Skeletal muscle tissue (tissue), 4 donors: Measurements from ENCODE around the gene NPR3. TPM values are rescaled to one million over a fixed set of nuclear protein-coding genes. Genes with fewer than 3 reads are reported as not detected.
A peak's percentile ranks its signal among the peaks of the same experiment; 100 is the strongest.

Experiments used
- H3K27ac ChIP-seq: one replicate; pipeline ENCODE4 v1.7.0; 2013; ENCODE audit warnings: mild to moderate bottlenecking, low read depth, low read length, inconsistent platforms
- H3K27me3 ChIP-seq, 3 donors: one replicate each; pipeline ENCODE4 v1.7.0; 2013; ENCODE audit warnings: low read length in 3 of 3; ENCODE audit not compliant: control insufficient read depth in 3 of 3, insufficient read depth in 3 of 3
- H3K36me3 ChIP-seq, 3 donors: one replicate each; pipeline ENCODE4 v1.7.0; 2013; ENCODE audit warnings: low read length in 3 of 3; ENCODE audit not compliant: control insufficient read depth in 3 of 3, insufficient read depth in 3 of 3
- H3K4me1 ChIP-seq, 3 donors: one replicate each; pipeline ENCODE4 v1.7.0; 2013; ENCODE audit warnings: low read length in 3 of 3, mild to moderate bottlenecking in 3 of 3; ENCODE audit not compliant: control insufficient read depth in 3 of 3, insufficient read depth in 3 of 3
- H3K4me3 ChIP-seq, 3 donors: one replicate each; pipeline ENCODE4 v1.7.0; 2013; ENCODE audit warnings: low read length in 3 of 3
- H3K9ac ChIP-seq, 3 donors: one replicate each; pipeline ENCODE4 v1.7.0; 2013; ENCODE audit warnings: low read length in 3 of 3, mild to moderate bottlenecking in 3 of 3, moderate library complexity in 2 of 3, low read depth in 1 of 3
- H3K9me3 ChIP-seq, 3 donors: one replicate each; pipeline ENCODE4 v1.7.0; 2013; ENCODE audit warnings: low read length in 3 of 3; ENCODE audit not compliant: control insufficient read depth in 3 of 3
- total RNA-seq: library from RNA; depleted of rRNA; stranded (reverse); fragments of >200 nt; gene quantifications from one replicate; pipeline ENCODE4 v1.2.3, GENCODE V29; 2014
- donor health status: Osteomylitis.

Gene NPR3
- total RNA-seq, 1 donor from 2014 or later = 9.9 TPM

- no peak overlapping the region for H3K27ac ChIP-seq
- H3K9ac ChIP-seq = no peak overlapping the region
- peaks cover 0 to 5% (median 3%) of the 10 kb centered on the region in 3 donors for H3K4me1 ChIP-seq
- H3K9me3 ChIP-seq = peaks cover 2 to 3% (median 2%) of the 10 kb centered on the region in 3 donors
- no peaks in the 10 kb centered on the region for H3K27me3 ChIP-seq
- no peaks in the 10 kb centered on the region for H3K36me3 ChIP-seq
- no peak overlapping the region for H3K4me3 ChIP-seq
Measured at GRCh38 chr5:32686799-32687498, 24.2 kb upstream of the NPR3 start.

- H3K4me3 ChIP-seq = no peak overlapping the region
Measured at GRCh38 chr5:32687499-32687831, 23.7 kb upstream of the NPR3 start.

GRCh38 chr5:32690153-32690552 is 21.0 kb upstream of the NPR3 start:
- Histone ChIP-seq H3K9me3 (peaks cover 0 to 2% (median 0%) of the 10 kb centered on the region in 3 donors), H3K27ac (no peak overlapping the region), H3K36me3 (no peaks in the 10 kb centered on the region), H3K27me3 (no peaks in the 10 kb centered on the region), H3K4me3 (no peak overlapping the region), H3K4me1 (peaks cover 0 to 5% (median 3%) of the 10 kb centered on the region in 3 donors), H3K9ac (no peak overlapping the region)

More at GRCh38 chr5:32687499-32687831, 23.7 kb upstream of the NPR3 start:
- H3K4me1 ChIP-seq = peaks cover 0 to 5% (median 3%) of the 10 kb centered on the region in 3 donors
- no peak overlapping the region for H3K9ac ChIP-seq
- peaks cover 2 to 3% (median 2%) of the 10 kb centered on the region in 3 donors for H3K9me3 ChIP-seq
- H3K36me3 ChIP-seq = no peaks in the 10 kb centered on the region
- no peak overlapping the region for H3K27ac ChIP-seq
- no peaks in the 10 kb centered on the region for H3K27me3 ChIP-seq

GRCh38 chr5:32690666-32691065 is 20.5 kb upstream of the NPR3 start:
- Histone ChIP-seq H3K9me3 (peaks cover 0 to 2% (median 0%) of the 10 kb centered on the region in 3 donors), H3K4me1 (peaks cover 0 to 5% (median 3%) of the 10 kb centered on the region in 3 donors), H3K9ac (no peak overlapping the region), H3K36me3 (no peaks in the 10 kb centered on the region), H3K27ac (no peak overlapping the region), H3K27me3 (no peaks in the 10 kb centered on the region), H3K4me3 (no peak overlapping the region)

GRCh38 chr5:32692036-32692746 is 18.9 kb upstream of the NPR3 start:
- H3K4me3 ChIP-seq = no peak overlapping the region
- H3K27ac ChIP-seq = no peak overlapping the region
- H3K27me3 ChIP-seq = no peaks in the 10 kb centered on the region
- no peaks in the 10 kb centered on the region for H3K36me3 ChIP-seq
- H3K9me3 ChIP-seq = peaks cover 0 to 2% (median 0%) of the 10 kb centered on the region in 3 donors
- no peak overlapping the region for H3K9ac ChIP-seq
- H3K4me1 ChIP-seq = peaks cover 0 to under 1% (median under 1%) of the 10 kb centered on the region in 3 donors

GRCh38 chr5:32703957-32704356 is 7.2 kb upstream of the NPR3 start:
- no peak overlapping the region for H3K4me3 ChIP-seq
- no peak overlapping the region for H3K27ac ChIP-seq
- H3K9me3 ChIP-seq = no peaks in the 10 kb centered on the region
- H3K4me1 ChIP-seq = no peaks in the 10 kb centered on the region
- no peaks in the 10 kb centered on the region for H3K36me3 ChIP-seq
- H3K27me3 ChIP-seq = peaks cover under 1 to 2% (median 1%) of the 10 kb centered on the region in 3 donors
- H3K9ac ChIP-seq = no peak overlapping the region

- Histone ChIP-seq H3K27me3 (peaks cover 16 to 22% (median 21%) of the 10 kb centered on the region in 3 donors), H3K36me3 (no peaks in the 10 kb centered on the region), H3K9ac (no peak overlapping the region), H3K4me3 (no peak overlapping the region), H3K9me3 (no peaks in the 10 kb centered on the region), H3K27ac (no peak overlapping the region), H3K4me1 (peaks cover 12 to 20% (median 15%) of the 10 kb centered on the region in 3 donors)
Measured at GRCh38 chr5:32707418-32707997, 3.6 kb upstream of the NPR3 start.

- no peak overlapping the region for H3K9ac ChIP-seq
- H3K9me3 ChIP-seq = no peaks in the 10 kb centered on the region
- peaks cover 25 to 29% (median 26%) of the 10 kb centered on the region in 3 donors for H3K4me1 ChIP-seq
- H3K27ac ChIP-seq = no peak overlapping the region
- H3K4me3 ChIP-seq = no peak overlapping the region
- H3K27me3 ChIP-seq = peaks cover 29 to 36% (median 35%) of the 10 kb centered on the region in 3 donors
- no peaks in the 10 kb centered on the region for H3K36me3 ChIP-seq
Measured at GRCh38 chr5:32708949-32709348, 2.2 kb upstream of the NPR3 start.

- Histone ChIP-seq H3K36me3 (no peaks in the 10 kb centered on the region), H3K4me3 (peak overlapping the region; percentile 81 to 87 (median 83)), H3K9me3 (no peaks in the 10 kb centered on the region), H3K27me3 (peaks cover 30 to 42% (median 40%) of the 10 kb centered on the region in 3 donors), H3K9ac (peak overlapping the region; percentile 38 to 76 (median 65)), H3K4me1 (peaks cover 25 to 32% (median 28%) of the 10 kb centered on the region in 3 donors), H3K27ac (no peak overlapping the region)
Measured at GRCh38 chr5:32709750-32710549, 1.2 kb upstream of the NPR3 start.
